CD4-positive, alpha-beta T cell treated with Interleukin-17A for 4 hours (primary cell): ENCODE measurements around the gene ACOXL.
"Not testable (repeated sequence)": the region's sequence is repeated elsewhere in the genome, so short reads cannot be mapped to it uniquely, and the experiment has no call there.

Experiments
- DNase-seq: peaks from one replicate; pipeline ENCODE4 v3.0.0-alpha.2; 2020; ENCODE audit warnings: mixed read lengths

Gene ACOXL

DNA sequence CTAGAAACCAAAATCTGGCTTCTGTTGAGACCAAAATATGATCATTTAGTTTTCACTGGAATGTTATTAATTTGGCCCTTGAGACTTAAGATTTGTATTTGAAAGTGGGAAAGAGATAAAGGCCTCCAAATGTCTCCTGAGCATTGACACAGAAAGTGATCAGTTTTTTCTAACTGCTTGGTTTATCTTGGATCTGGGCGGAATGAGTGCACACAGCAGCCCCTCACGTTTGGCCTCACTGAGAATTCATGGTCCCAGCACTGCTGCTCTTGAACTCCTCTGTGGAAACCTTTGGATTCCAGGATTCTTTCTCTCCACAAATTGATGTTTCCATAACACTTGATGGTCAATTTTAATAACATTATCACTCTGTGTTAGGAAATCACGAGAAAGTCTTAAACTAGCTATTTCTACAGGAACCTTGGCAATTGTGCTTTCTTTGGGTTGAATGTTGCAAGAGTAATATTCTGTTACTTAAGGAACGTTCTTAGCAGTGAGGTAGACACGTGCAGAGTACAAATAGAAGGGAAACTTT, 208.1 kb downstream of the ACOXL start:
- DNase-seq, result no peak

DNA sequence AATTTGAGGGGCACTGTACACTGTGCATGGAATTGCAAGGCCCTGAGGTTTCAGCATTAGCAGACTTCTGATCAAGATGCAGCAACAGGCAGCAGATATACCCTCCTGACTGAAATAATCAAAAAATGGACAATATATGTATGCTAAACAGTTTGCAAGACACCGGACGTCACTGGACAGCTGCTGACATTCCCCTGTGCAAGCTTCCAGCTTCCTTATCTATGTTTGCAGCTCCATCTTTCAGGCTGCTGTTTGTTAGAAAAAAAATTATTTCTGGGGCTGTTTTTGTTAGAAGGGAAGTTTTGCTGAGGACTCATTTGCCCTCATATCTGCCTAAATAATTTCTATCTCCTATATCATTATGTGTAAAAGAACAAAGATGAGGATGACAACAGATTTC, 208.9 kb downstream of the ACOXL start:
- no peak for DNase-seq

GRCh38 chr2:110943070-110943634, 210.8 kb downstream of the ACOXL start:
- no peak for DNase-seq

GRCh38 chr2:110946902-110947301, 214.5 kb downstream of the ACOXL start:
- no peak for DNase-seq

DNA sequence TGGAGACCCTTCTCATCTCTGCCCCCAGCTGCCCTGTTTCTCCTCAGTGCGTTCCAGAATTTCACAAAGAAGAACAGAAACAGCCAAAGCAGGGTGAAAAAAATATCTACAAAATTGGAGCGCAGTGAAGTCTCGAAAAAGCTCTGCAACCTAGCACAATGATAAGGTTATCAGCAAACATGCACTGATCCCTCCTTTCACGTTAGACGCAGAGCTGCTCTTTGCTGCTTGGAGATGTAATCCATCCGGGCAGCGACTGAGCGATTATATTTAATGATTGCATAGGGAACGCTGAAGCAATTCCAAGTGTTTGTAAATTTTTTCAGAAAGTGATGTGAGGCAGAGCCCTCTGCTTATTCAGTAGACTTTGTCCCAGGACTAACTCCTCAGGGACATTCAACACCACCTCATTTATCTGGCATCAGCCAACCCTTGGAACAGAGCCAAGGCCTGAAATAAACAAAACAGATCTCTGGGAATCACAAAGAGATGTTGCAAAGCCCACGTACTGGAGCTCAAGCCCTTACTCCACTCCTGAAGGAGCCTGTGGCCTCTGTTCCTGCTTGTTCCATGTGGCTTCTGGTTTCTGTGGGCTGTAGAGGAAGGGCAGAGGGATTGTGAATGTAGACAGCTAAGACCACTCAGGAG, 215.8 kb downstream of the ACOXL start:
- DNase-seq, result no peak

- no peak for DNase-seq
Observed at GRCh38 chr2:110950281-110950680, 217.9 kb downstream of the ACOXL start.

GRCh38 chr2:110955045-110955444, 222.7 kb downstream of the ACOXL start:
- DNase-seq, result no peak

GRCh38 chr2:110955556-110955955, 223.2 kb downstream of the ACOXL start:
- DNase-seq, result no peak

DNA sequence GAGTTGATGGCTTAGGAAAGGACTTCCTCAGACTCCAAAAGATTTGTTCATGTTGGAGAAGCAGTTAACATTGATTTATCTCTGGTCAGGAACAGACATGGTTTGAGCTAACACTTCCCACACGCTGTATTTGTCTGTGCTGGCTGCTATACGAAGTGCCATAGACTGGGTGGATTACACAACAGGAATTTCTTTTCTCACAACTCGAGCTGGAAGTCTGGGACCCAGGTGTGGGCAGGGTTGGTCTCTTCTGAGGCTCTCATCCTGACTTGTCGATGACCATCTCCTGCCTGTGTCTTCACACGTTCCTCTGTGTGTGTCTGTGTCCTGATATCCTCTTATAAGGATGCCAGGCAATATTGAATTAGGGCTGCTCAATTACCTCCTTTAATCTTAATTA, 224.9 kb downstream of the ACOXL start:
- no peak for DNase-seq

DNA sequence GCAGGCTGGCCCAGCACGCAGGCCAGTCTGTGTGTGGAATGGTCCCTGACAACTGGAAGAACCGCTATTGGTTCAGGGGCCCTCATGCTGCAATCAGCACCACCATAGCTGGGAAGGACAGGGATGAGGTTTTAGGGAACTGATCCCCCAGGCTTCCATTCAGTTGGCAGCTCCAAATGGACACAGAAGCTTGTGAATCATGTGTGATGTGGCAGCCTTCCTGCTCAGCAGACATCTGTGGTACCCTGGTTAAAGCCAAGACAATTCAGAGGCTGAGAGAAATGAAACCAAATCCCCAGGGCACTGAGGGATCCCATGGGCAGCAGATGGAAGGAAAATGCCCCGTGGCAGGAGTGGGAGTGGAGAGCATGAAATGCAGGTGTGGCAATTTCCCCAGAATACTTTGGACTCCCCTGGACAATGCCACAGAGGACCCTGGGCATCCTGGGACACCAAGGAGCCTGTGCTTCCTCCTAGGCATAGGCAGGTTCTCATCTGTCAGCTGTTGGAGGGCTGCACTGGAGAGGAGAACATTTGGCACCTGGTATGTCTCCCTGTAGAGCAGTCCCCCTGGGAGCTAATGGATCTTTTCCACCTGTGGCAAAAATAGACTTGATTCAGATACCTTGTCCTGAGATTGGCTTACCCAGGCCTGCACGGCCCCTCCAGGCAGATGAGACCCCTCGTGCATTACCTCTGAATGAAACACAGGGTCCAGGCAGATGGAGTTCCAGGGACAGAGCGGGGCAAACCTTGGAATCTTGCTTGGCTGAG, 226.2 kb downstream of the ACOXL start:
- no peak for DNase-seq

GRCh38 chr2:110959198-110959597, 226.8 kb downstream of the ACOXL start:
- DNase-seq, result no peak

GRCh38 chr2:110960281-110960680, 227.9 kb downstream of the ACOXL start:
- DNase-seq, result no peak

- no peak for DNase-seq
Observed at GRCh38 chr2:110960954-110961353, 228.6 kb downstream of the ACOXL start.

GRCh38 chr2:110961643-110962042, 229.3 kb downstream of the ACOXL start:
- DNase-seq, result not testable (repeated sequence)

GRCh38 chr2:110969696-110970095, 237.3 kb downstream of the ACOXL start:
- no peak for DNase-seq

DNA sequence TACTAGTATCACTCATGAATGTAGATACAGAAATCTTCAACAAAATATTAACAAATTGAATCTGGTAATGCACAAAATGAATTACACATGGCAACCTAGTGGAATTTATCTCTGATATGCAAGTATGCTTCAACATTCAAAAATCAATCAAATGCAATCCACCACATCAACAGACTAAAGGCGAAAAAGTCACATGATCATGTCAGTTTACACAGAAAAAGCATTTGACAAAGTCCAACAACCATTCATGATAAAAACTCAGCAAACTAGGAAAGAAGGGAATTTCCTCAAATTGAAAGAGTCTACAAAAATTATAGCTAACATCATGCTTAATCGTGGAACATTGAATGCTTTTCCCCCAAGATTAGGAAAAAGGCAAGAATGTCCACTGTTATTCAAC, 237.8 kb downstream of the ACOXL start:
- DNase-seq, result no peak

DNA sequence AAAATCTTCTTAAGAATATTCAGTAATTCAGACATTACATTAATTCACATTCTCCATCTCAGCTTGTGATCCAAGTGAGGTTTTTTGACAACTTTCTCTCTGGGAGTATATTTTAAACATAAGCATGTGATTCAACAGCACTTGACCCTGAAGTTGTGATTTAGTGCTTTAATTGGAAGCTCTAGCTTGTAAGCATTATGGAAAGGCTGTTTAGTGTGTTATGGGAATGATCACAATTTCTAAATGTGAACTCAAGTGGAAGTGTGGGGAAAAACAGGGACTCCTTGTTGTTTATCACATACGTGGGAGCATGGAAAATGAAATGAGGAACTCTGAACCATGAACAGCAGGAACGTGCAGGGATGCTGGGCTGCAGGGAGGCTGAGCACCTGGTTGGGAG, 239.4 kb downstream of the ACOXL start:
- DNase-seq, result no peak

DNA sequence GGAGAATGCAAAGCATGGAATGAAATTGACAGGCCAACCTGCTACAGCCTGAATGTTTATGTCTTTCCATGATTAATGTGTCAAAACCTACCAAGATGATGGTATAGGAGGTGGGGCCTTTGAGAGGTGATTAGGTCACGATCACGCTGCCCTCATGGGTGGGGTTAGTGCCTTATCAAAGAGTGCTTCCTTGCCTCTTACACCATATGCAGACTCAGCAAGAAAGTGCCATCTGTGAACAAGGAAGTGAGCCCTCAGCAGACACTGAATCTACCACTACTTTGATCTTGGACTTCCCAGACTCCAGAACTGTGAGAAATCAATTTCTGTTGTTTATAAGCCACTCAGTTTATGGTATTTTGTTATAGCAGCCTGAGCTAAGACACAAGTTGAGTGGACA, 240.9 kb downstream of the ACOXL start:
- DNase-seq, result no peak

DNA sequence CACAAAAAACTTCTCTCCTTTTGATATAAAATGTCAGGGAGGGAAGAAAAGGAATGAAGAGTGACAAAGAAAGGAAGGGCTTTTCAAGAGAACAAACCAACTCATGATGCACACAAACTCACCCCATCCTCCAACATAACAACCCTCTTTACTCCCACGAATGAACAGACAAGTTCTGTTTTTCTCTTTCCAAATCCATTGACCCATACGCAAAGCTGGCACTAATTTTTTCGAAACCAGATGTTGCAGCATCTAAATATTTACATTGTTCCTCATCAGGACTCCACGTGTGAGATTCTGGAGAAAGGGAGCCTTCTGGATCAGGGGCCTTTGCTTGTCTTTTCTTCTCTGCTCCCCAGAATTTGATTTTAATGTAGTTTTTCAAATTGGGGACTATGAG, 245.0 kb downstream of the ACOXL start:
- DNase-seq, result no peak

DNA sequence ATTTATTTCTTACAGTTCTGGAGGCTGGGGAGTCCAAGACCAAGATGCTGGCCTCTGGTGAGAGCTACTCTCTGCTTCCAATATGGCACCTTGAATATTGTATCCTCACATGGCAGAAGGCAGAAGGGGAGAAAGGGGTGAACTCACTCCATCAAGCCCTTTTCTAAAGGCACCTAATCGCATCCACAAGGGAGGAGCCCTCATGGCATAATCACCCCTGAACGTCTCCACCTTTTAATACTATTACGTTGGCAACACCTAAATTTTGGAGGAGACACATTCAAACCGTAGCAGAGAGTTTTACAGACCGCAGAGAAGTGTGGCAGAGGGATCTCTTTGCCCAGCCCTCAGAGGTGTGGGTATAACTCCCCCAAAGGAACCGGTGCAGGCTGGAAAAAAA, 245.8 kb downstream of the ACOXL start:
- no peak for DNase-seq

DNA sequence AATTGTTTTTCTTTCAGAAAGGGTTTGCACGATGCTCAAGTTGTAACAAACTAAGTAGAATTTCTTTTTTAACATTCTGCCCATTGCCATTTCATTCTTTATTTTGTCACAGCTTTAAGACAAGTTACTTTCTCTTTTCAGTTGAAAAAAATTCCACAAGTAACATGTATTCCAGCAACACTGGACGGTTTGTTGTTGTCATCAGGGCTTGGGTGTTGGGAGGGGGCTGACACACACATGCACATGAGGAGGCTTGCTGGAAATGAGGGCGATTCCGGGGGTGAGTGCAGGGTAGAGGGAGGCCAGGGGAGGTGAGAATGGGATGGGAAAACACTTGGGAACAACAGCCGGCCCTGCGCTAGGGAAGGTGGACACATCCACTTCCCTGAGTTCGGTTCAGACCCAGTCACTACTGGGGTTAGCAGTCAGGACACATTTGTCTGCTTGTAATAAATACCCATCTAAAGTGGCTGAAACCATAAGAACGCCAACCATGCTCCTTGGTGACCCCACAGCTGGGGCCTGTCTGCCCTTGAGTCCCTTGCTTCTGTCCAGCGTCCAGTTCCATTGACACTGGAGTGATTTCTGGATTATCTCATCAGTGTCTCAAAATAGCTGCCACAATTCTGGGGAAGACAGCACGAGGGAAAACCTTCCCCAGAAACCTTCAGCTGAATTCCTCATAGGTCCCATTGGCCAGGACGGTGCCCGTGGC, 246.5 kb downstream of the ACOXL start:
- no peak for DNase-seq

DNA sequence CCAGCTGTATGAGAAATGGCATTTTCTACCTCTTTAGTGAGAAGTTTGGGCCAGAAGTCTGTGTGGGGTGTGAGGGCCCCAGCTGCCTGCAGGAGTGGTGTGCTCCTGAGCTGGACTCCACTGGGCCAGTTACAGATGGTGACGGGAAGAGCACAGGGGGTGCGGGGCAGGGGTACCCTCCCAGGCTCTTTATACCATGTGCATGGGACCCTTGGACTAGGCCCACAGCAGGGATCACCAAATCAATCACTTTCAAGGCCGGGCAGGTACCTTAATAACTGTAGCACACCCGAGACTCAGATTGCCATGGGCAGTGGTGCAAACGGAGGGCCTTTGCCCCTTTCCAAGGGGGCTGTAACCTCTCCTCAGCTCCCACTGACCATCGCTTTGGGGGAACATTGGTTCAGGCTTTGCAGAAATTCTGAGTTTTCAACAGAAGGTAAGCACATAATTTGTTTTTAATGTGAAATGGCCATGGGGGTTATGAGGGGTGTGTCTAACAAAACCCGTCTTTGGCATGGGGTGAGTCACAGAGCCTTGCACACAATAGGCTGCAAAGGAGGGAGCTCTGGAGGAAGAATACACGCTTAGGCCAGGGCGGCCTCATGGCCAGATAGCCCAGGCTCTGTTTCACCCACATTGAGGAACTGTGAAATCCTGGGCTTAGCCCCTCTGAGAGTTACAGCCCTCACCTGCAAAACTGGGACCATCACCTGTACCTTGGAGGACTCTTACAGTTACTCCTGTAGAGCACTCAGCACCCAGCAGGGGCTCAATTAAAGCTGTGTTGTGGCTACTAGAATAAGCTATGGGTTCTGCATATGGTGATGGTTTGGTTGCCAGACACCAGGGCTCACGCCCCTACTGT, 247.3 kb downstream of the ACOXL start:
- DNase-seq, result no peak
